SK-N-SH (cell line): ENCODE data around the gene ILK. TPM values are rescaled to one million over a fixed set of nuclear protein-coding genes. Genes with fewer than 3 reads are reported as not detected.

ENCODE experiments used
- CTCF ChIA-PET: fragments of 300-600, 350-600 bp; formaldehyde crosslinking; extraction: SDS; loops from one replicate; lab custom pipeline; 2021; lab: Yijun Ruan, JAX
- POLR2A ChIA-PET: fragments of 350-600 bp; sonication (Branson Sonifier 250); formaldehyde crosslinking; extraction: SDS; loops from one replicate; lab custom pipeline; 2020; ENCODE audit warnings: antibody characterized with exemption, inconsistent platforms; lab: Yijun Ruan, JAX
- DNase-seq: peaks from one replicate; pipeline ENCODE4 v3.0.0; 2012
- H2AFZ ChIP-seq: fragments of 200-600 bp; sonication (generic); 2 replicates; pipeline ENCODE4 v1.8.1; 2016; ENCODE audit warnings: antibody characterized with exemption, mild to moderate bottlenecking, low read depth
- H3F3A ChIP-seq: fragments of 200-600 bp; sonication (generic); replicated peaks from 2 replicates; pipeline ENCODE3; 2016; ENCODE audit warnings: antibody characterized with exemption, mild to moderate bottlenecking; ENCODE audit not compliant: insufficient read depth
- H3K27ac ChIP-seq, 2 experiments: fragments of 200-500 bp in 1 of 2; fragments of 200-600 bp in 1 of 2; sonication (Bioruptor generic) in 1 of 2; sonication (generic), shearing (Covaris generic) in 1 of 2; 2 replicates each; pipeline versions ENCODE4 v1.5.1 to v1.6.1; 2014 to 2016; ENCODE audit warnings: low read depth in 2 of 2, inconsistent platforms in 1 of 2, low read length in 1 of 2, mild to moderate bottlenecking in 1 of 2, mixed read lengths in 1 of 2
- H3K27me3 ChIP-seq: fragments of 200-600 bp; sonication (generic), shearing (Covaris generic); 2 replicates; pipeline ENCODE4 v1.6.1; 2016; ENCODE audit warnings: mixed run types; ENCODE audit not compliant: insufficient read depth
- H3K36me3 ChIP-seq, 2 experiments: fragments of 200-500 bp in 1 of 2; fragments of 200-600 bp in 1 of 2; sonication (Bioruptor generic) in 1 of 2; sonication (generic) in 1 of 2; replicated peaks in 1 of 2; 2 replicates each; pipeline versions ENCODE3 to v1.5.1; 2014 to 2016; ENCODE audit warnings: low read length in 1 of 2, mild to moderate bottlenecking in 1 of 2; ENCODE audit not compliant: insufficient read depth in 2 of 2, control insufficient read depth in 1 of 2
- H3K4me1 ChIP-seq, 2 experiments: fragments of 200-500 bp in 1 of 2; fragments of 200-600 bp in 1 of 2; sonication (Bioruptor generic) in 1 of 2; sonication (generic), shearing (Covaris generic) in 1 of 2; 2 replicates each; pipeline versions ENCODE4 v1.5.1 to v1.6.1; 2014 to 2016; ENCODE audit warnings: low read depth in 1 of 2, low read length in 1 of 2, mixed run types in 1 of 2; ENCODE audit not compliant: insufficient read depth in 2 of 2, control insufficient read depth in 1 of 2
- H3K4me2 ChIP-seq: fragments of 200-600 bp; sonication (generic), shearing (Covaris generic); 2 replicates; pipeline ENCODE4 v1.6.1; 2017; ENCODE audit warnings: mixed run types
- H3K4me3 ChIP-seq, 2 experiments: fragments of 200-500 bp in 1 of 2; fragments of 200-600 bp in 1 of 2; sonication (Bioruptor generic) in 1 of 2; sonication (generic), shearing (Covaris generic) in 1 of 2; 2 replicates each; pipeline versions ENCODE4 v1.5.1 to v1.8.1; 2014 to 2016; ENCODE audit warnings: low read depth in 2 of 2, inconsistent platforms in 1 of 2, low read length in 1 of 2, mild to moderate bottlenecking in 1 of 2, mixed read lengths in 1 of 2, moderate library complexity in 1 of 2
- H3K79me2 ChIP-seq: fragments of 200-600 bp; sonication (generic); 2 replicates; pipeline ENCODE4 v1.8.1; 2017; ENCODE audit warnings: mild to moderate bottlenecking; ENCODE audit not compliant: insufficient read depth
- H3K9ac ChIP-seq: fragments of 200-600 bp; sonication (generic); 2 replicates; pipeline ENCODE4 v1.6.1; 2017; ENCODE audit warnings: mixed run types
- H3K9me2 ChIP-seq: fragments of 200-600 bp; sonication (generic); 2 replicates; pipeline ENCODE4 v1.6.1; 2017; ENCODE audit warnings: mixed run types
- H3K9me3 ChIP-seq: fragments of 200-600 bp; sonication (generic); 2 replicates; pipeline ENCODE4 v1.6.1; 2017; ENCODE audit warnings: mixed run types, mild to moderate bottlenecking, moderate library complexity
- H4K20me1 ChIP-seq: fragments of 200-600 bp; sonication (generic); 2 replicates; pipeline ENCODE4 v1.6.1; 2017; ENCODE audit warnings: mild to moderate bottlenecking, mixed run types; ENCODE audit not compliant: insufficient read depth
- CTCF ChIP-seq: fragments of 200-600 bp; sonication (generic); IDR thresholded peaks from 2 replicates; pipeline ENCODE4 v1.6.1; 2017; ENCODE audit warnings: antibody characterized with exemption, mild to moderate bottlenecking, moderate library complexity
- EP300 ChIP-seq, 2 experiments: IDR thresholded peaks; 2 replicates each; pipeline versions ENCODE4 v1.4.0 to v1.6.1; 2012; ENCODE audit warnings: borderline replicate concordance in 1 of 2, low read depth in 1 of 2, low read length in 1 of 2
- FOSL2 ChIP-seq: IDR thresholded peaks from 2 replicates; pipeline ENCODE4 v1.4.0; 2012; ENCODE audit warnings: low read depth, mild to moderate bottlenecking, moderate library complexity, borderline replicate concordance
- GABPA ChIP-seq: IDR thresholded peaks from 2 replicates; pipeline ENCODE4 v1.4.0; 2012; ENCODE audit warnings: low read depth, mild to moderate bottlenecking
- MXI1 ChIP-seq: IDR thresholded peaks from 2 replicates; pipeline ENCODE4 v1.6.1; 2012; ENCODE audit warnings: mild to moderate bottlenecking, low read depth, low read length, improper control_type of control experiment
- NFIC ChIP-seq: IDR thresholded peaks from 2 replicates; pipeline ENCODE4 v1.4.0; 2012; ENCODE audit warnings: borderline replicate concordance
- PBX3 ChIP-seq: IDR thresholded peaks from 2 replicates; pipeline ENCODE4; 2012
- POLR2AphosphoS5 ChIP-seq: IDR thresholded peaks from 2 replicates; pipeline ENCODE4 v1.6.1; 2012; ENCODE audit warnings: low read depth, low read length
- RAD21 ChIP-seq: IDR thresholded peaks from 2 replicates; pipeline ENCODE4 v1.6.1; 2012; ENCODE audit warnings: mild to moderate bottlenecking, low read length
- RCOR1 ChIP-seq: fragments of 150-350 bp; IDR thresholded peaks from 2 replicates; pipeline ENCODE4 v1.6.1; 2017; ENCODE audit warnings: antibody characterized with exemption, low read length
- REST ChIP-seq: IDR thresholded peaks from 2 replicates; pipeline ENCODE4 v1.6.1; 2012; ENCODE audit warnings: mild to moderate bottlenecking, low read depth, low read length, moderate library complexity
- RXRA ChIP-seq: IDR thresholded peaks from 2 replicates; pipeline ENCODE4 v1.4.0; 2012; ENCODE audit warnings: low read depth, mild to moderate bottlenecking, borderline replicate concordance
- TAF1 ChIP-seq: IDR thresholded peaks from 2 replicates; pipeline ENCODE4 v1.6.1; 2012; ENCODE audit warnings: low read depth, mild to moderate bottlenecking, low read length, moderate library complexity, borderline replicate concordance
- TEAD4 ChIP-seq: IDR thresholded peaks from 2 replicates; pipeline ENCODE4 v1.4.0; 2012; ENCODE audit warnings: mild to moderate bottlenecking, borderline replicate concordance; ENCODE audit not compliant: insufficient read depth
- WGBS: methylation state at CpG from one replicate; pipeline ENCODE4 v1.1.6; 2017; ENCODE audit warnings: low lambda C conversion rate; 5-methylcytosine and 5-hydroxymethylcytosine counted together
- polyA plus RNA-seq, 3 experiments: library from polyadenylated mRNA; depleted of rRNA; stranded (reverse); fragments of >200 nt; gene quantifications; 2 replicates each; pipeline ENCODE4 v1.2.3, GENCODE V29; 2012
- TF ChIP-seq, protein P1 (sequence below): IDR thresholded peaks from 2 replicates; pipeline ENCODE4 v1.4.0; 2012; ENCODE audit warnings: low read depth, borderline replicate concordance
- TF ChIP-seq, protein P2 (sequence below): IDR thresholded peaks from 2 replicates; pipeline ENCODE4 v1.4.0; 2012; ENCODE audit warnings: low read depth, borderline replicate concordance
- TF ChIP-seq, protein P3 (sequence below): fragments of 150-350 bp; IDR thresholded peaks from 2 replicates; pipeline ENCODE4 v1.6.1; 2017; ENCODE audit warnings: antibody characterized with exemption, low read length, low read depth, borderline replicate concordance

ILK gene
- polyA plus RNA-seq, 1 of the 3 experiments (the other 2 are of a cell fraction) = 241 TPM

DNA sequence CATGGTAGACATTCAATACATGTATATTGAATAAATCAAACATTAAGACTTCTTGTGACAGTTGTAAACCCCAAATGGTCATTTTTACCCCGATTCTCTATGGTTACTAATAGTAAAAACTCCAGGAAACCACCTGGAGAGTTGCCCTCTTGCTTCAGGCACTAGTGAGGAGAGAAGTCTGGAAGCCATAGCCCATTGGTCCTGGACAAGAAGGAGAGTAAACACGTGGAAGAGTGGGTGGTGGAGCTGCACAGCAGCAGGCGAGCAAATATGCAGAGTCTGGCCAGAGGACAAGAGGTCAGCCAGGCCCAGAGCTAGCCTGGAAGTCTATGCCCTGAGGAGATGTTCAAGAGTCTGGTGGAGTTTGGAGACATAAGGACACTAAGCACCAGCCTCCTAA is 34.3 kb downstream of the ILK start:
- no peaks in the 10 kb centered on the region for H3K9me2 ChIP-seq
- WGBS = 38% methylated on average over 3 of the region's 3 CpGs
- H2AFZ ChIP-seq = no peak overlapping the region
- peaks cover 0 to 3% of the 10 kb centered on the region in 2 experiments for H3K36me3 ChIP-seq
- no peaks in the 10 kb centered on the region for H3K79me2 ChIP-seq
- POLR2A ChIA-PET = no interaction called here
- H3K4me2 ChIP-seq = no peak overlapping the region
- DNase-seq = no peak
- H3K4me1 ChIP-seq = peaks cover 0 to 20% of the 10 kb centered on the region in 2 experiments; a peak in 1 of 4 replicates
- TF ChIP-seq EP300 (IDR thresholded peaks at IDR 0.05; ENCODE audit: borderline replicate concordance in 1 of 2, low read depth in 1 of 2, low read length in 1 of 2) = no peak
- TF ChIP-seq TAF1 = no peak
- no peak for TF ChIP-seq NFIC
- TF ChIP-seq RAD21 = no peak
- TF ChIP-seq RCOR1 = no peak
- no peak for TF ChIP-seq PBX3
- no peak for TF ChIP-seq RXRA
- TF ChIP-seq GABPA = no peak
- TF ChIP-seq, protein P1, sequence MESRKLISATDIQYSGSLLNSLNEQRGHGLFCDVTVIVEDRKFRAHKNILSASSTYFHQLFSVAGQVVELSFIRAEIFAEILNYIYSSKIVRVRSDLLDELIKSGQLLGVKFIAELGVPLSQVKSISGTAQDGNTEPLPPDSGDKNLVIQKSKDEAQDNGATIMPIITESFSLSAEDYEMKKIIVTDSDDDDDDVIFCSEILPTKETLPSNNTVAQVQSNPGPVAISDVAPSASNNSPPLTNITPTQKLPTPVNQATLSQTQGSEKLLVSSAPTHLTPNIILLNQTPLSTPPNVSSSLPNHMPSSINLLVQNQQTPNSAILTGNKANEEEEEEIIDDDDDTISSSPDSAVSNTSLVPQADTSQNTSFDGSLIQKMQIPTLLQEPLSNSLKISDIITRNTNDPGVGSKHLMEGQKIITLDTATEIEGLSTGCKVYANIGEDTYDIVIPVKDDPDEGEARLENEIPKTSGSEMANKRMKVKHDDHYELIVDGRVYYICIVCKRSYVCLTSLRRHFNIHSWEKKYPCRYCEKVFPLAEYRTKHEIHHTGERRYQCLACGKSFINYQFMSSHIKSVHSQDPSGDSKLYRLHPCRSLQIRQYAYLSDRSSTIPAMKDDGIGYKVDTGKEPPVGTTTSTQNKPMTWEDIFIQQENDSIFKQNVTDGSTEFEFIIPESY = no peak
- TF ChIP-seq FOSL2 = no peak
- TF ChIP-seq, protein P2, sequence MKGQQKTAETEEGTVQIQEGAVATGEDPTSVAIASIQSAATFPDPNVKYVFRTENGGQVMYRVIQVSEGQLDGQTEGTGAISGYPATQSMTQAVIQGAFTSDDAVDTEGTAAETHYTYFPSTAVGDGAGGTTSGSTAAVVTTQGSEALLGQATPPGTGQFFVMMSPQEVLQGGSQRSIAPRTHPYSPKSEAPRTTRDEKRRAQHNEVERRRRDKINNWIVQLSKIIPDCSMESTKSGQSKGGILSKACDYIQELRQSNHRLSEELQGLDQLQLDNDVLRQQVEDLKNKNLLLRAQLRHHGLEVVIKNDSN = no peak
- no peak for TF ChIP-seq MXI1
- no peak for TF ChIP-seq TEAD4
- TF ChIP-seq POLR2AphosphoS5 = no peak
- TF ChIP-seq, protein P3, sequence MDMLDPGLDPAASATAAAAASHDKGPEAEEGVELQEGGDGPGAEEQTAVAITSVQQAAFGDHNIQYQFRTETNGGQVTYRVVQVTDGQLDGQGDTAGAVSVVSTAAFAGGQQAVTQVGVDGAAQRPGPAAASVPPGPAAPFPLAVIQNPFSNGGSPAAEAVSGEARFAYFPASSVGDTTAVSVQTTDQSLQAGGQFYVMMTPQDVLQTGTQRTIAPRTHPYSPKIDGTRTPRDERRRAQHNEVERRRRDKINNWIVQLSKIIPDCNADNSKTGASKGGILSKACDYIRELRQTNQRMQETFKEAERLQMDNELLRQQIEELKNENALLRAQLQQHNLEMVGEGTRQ = no peak
- TF ChIP-seq REST = no peak
- TF ChIP-seq CTCF = no peak
- TF ChIP-seq, all 33 proteins: peak for 0
- Histone ChIP-seq H3K27ac (no peak overlapping the region; a peak in 1 of 4 replicates), H3K9ac (no peak overlapping the region), H4K20me1 (no peaks in the 10 kb centered on the region), H3K27me3 (no peaks in the 10 kb centered on the region), H3F3A (no peaks in the 10 kb centered on the region), H3K9me3 (no peaks in the 10 kb centered on the region), H3K4me3 (no peak overlapping the region)
- CTCF ChIA-PET = interaction anchor here (1.9 kb wide), 1 partner anchor 10 kb away, joined by 6 read pairs; no protein-coding TSS in a partner anchor
